Peyer's patch (tissue), 4 donors: ENCODE data around the gene SPN. TPM values are rescaled to one million over a fixed set of nuclear protein-coding genes. Genes with fewer than 3 reads are reported as not detected.
A peak's percentile ranks its signal among the peaks of the same experiment; 100 is the strongest.

Experiments
- DNase-seq, 3 donors: peaks; one replicate each; pipeline ENCODE4 v3.0.0-alpha.2; 2017 to 2019
- H3K27ac ChIP-seq, 4 donors: fragments of 200-600 bp; sonication (generic); one replicate each; pipeline ENCODE4 v1.5.1; 2016 to 2019
- H3K27me3 ChIP-seq, 2 donors: fragments of 200-600 bp; sonication (generic); one replicate each; pipeline ENCODE4 v1.5.1; 2019
- H3K36me3 ChIP-seq, 3 donors: fragments of 200-600 bp; sonication (generic); one replicate each; pipeline ENCODE4 v1.5.1; 2016 to 2019
- H3K4me1 ChIP-seq, 4 donors: fragments of 200-600 bp; sonication (generic); one replicate each; pipeline ENCODE4 v1.5.1; 2016 to 2019
- H3K4me3 ChIP-seq, 4 donors: fragments of 200-600 bp; sonication (generic); 1 replicate in 3 of 4; 2 replicates in 1 of 4; pipeline ENCODE4 v1.5.1; 2016 to 2019; ENCODE audit warnings: mild to moderate bottlenecking in 1 of 4
- H3K9me3 ChIP-seq, 4 donors: fragments of 200-600 bp; sonication (generic); one replicate each; pipeline ENCODE4 v1.5.1; 2016 to 2019; ENCODE audit warnings: mild to moderate bottlenecking in 1 of 4
- CTCF ChIP-seq, 6 experiments: fragments of 450-650 bp in 4 of 6; fragments of 200-600 bp in 2 of 6; sonication (generic) in 1 of 6; IDR thresholded peaks; one replicate each; pipeline ENCODE4 v1.5.1; 2017 to 2019; ENCODE audit warnings: antibody characterized with exemption in 6 of 6, mild to moderate bottlenecking in 3 of 6, moderate library complexity in 1 of 6
- POLR2A ChIP-seq, 2 donors: fragments of 450-650 bp; IDR thresholded peaks; one replicate each; pipeline ENCODE4 v1.5.1; 2017; ENCODE audit warnings: antibody characterized with exemption in 2 of 2, mild to moderate bottlenecking in 2 of 2, moderate library complexity in 2 of 2
- total RNA-seq, 4 donors: library from RNA; depleted of rRNA; stranded (reverse); fragments of >200 nt; gene quantifications; one replicate each; pipeline ENCODE4 v1.1.0, GENCODE V29; 2016

The SPN gene
- total RNA-seq, 4 donors from 2014 or later, result 2.5 to 14.0 (median 2.8) TPM

- H3K36me3 ChIP-seq, result no peaks in the 10 kb centered on the region
- peaks cover 0 to 7% (median 0%) of the 10 kb centered on the region in 4 donors for H3K4me1 ChIP-seq
- no peaks in the 10 kb centered on the region for H3K9me3 ChIP-seq
- H3K4me3 ChIP-seq, result peak overlapping the region in 1 of 4 donors; percentile 1
- peak in 1 of 3 donors; percentile 60 for DNase-seq
- no peak for TF ChIP-seq POLR2A (IDR thresholded peaks at IDR 0.05)
- TF ChIP-seq CTCF (IDR thresholded peaks at IDR 0.05), result peak; percentile 72 to 88 (median 79)
- H3K27me3 ChIP-seq, result no peaks in the 10 kb centered on the region
- H3K27ac ChIP-seq, result no peak overlapping the region
Observed at GRCh38 chr16:29710227-29711219, 47.5 kb downstream of the SPN start.

GRCh38 chr16:29712809-29713208 lies 49.8 kb downstream of the SPN start:
- peaks cover 0 to 7% (median 0%) of the 10 kb centered on the region in 4 donors for H3K4me1 ChIP-seq
- TF ChIP-seq CTCF (IDR thresholded peaks at IDR 0.05) (no peak), POLR2A (IDR thresholded peaks at IDR 0.05) (no peak)
- no peak overlapping the region for H3K27ac ChIP-seq
- DNase-seq, result no peak
- H3K27me3 ChIP-seq, result no peaks in the 10 kb centered on the region
- no peak overlapping the region for H3K4me3 ChIP-seq
- H3K9me3 ChIP-seq, result no peaks in the 10 kb centered on the region
- H3K36me3 ChIP-seq, result no peaks in the 10 kb centered on the region

GRCh38 chr16:29714396-29714795 lies 51.3 kb downstream of the SPN start:
- no peaks in the 10 kb centered on the region for H3K36me3 ChIP-seq
- DNase-seq, result no peak
- H3K4me3 ChIP-seq, result no peak overlapping the region
- no peak overlapping the region for H3K27ac ChIP-seq
- no peaks in the 10 kb centered on the region for H3K27me3 ChIP-seq
- no peak for TF ChIP-seq CTCF (IDR thresholded peaks at IDR 0.05)
- no peak for TF ChIP-seq POLR2A (IDR thresholded peaks at IDR 0.05)
- no peaks in the 10 kb centered on the region for H3K9me3 ChIP-seq
- H3K4me1 ChIP-seq, result peaks cover 0 to 7% (median 0%) of the 10 kb centered on the region in 4 donors

DNA sequence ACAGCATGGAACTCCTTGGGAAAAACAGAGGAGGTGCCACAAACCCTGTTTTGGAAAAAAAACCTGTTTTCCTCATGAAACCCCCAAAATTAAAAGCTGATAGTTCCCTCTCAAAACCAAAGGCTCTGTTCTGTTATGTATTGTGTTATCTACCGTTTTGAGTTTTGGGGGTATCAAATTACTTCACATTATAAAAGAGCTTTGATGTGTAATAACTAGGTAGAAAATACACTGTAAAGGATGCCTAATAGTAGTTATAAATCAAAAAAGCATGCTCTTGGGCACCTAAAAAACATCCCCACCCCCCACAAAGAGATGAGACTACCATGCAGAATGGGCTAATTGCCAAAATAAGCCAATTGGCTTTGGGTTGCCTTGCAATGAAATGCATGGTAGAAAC lies 51.9 kb downstream of the SPN start:
- Histone ChIP-seq H3K36me3 (no peaks in the 10 kb centered on the region), H3K27ac (no peak overlapping the region), H3K4me3 (no peak overlapping the region), H3K9me3 (no peaks in the 10 kb centered on the region), H3K27me3 (no peaks in the 10 kb centered on the region), H3K4me1 (peaks cover 0 to 7% (median 0%) of the 10 kb centered on the region in 4 donors)
- TF ChIP-seq POLR2A (IDR thresholded peaks at IDR 0.05) (no peak), CTCF (IDR thresholded peaks at IDR 0.05) (no peak)
- DNase-seq, result no peak

DNA sequence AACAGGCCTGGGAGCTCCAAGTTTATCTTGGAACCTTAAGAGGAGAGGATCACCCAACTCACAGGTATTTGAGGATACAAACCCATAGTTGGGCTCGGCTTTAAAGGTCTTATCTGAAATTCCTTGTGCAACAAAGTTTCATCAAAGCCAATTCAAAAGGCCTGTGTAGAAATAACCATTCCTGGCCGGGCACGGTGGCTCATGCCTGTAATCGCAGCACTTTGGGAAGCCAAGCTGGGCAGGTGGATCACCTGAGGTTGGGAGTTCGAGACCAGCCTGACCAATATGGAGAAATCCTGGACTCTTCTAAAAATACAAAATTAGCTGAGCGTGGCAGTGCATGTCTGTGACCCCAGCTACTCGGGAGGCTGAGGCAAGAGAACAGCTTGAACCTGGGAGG lies 54.1 kb downstream of the SPN start:
- H3K4me1 ChIP-seq, result no peaks in the 10 kb centered on the region
- no peaks in the 10 kb centered on the region for H3K27me3 ChIP-seq
- no peaks in the 10 kb centered on the region for H3K9me3 ChIP-seq
- DNase-seq, result no peak
- no peak overlapping the region for H3K27ac ChIP-seq
- TF ChIP-seq POLR2A (IDR thresholded peaks at IDR 0.05), result no peak
- TF ChIP-seq CTCF (IDR thresholded peaks at IDR 0.05), result no peak
- H3K4me3 ChIP-seq, result no peak overlapping the region
- no peaks in the 10 kb centered on the region for H3K36me3 ChIP-seq
